Measurements from ENCODE around the gene RNF34.

RNF34 gene

DNA sequence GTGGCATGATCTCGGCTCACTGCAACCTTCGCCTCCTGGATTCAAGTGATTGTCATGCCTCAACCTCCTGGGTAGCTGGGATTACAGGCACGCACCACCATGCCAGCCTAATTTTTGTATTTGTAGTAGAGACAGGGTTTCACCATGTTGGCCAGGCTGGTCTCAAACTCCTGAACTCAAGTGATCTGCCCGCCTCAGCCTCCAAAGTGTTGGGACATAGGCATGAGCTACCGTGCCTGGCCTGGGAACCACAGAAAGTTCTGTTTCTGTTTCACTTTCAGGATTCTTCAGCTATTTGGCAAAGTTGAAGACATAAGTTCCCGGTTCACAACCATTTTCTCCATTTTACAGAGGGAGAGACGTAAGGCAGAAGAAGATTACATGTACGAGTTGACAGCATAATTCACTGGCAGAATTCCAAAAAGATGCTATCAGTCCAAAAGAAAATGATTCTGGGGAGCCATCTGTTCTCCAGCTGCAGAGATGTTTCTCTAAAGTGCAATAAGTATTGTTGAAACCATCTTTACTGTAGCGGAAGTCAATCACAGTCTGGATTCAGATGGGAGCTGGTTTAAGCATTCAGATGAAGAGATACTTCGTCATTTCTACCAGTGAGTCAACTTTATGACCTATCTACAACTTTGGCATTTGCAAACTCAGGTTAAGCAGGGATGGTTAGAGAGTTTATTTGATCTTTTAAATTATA, 8.1 kb upstream of the RNF34 start:
- peak; percentile 50 for DNase-seq

DNA sequence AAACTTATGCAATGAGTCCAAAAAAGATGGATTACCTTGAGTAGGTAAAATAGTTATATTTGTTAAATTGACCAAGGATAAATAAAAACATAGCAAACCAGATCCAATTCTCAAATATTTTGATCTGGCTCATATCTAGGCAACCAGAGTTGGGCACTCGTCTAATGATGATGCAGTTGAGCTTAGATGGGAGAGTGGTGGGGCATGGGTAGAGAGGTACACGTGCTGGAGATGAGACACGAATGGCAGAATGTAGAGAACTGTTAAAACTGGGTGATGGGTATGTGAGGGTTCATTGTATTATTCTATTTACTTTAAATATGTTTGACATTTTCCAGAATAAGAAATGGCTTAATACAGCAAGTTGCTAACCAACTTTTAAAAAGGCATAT, 7.6 kb upstream of the RNF34 start:
- no peak for DNase-seq

DNA sequence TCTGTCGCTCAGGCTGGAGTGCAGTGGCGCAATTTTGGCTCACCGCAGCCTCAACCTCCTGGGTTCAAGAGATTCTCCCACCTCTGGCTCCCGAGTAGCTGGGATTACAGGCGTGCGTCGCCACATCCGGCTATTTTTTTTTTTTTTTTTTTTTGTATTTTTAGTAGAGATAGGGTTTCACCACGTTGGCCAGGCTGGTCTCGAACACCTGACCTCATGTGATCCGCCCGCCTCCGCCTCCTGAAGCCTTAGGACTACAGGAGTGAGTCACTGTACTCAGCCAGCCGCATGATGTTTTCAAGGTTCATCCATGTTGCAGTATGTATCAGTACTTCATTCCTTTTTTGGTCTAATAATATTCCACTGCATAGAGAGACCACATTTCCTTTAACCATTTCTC, 2.4 kb upstream of the RNF34 start:
- DNase-seq = no peak

DNA sequence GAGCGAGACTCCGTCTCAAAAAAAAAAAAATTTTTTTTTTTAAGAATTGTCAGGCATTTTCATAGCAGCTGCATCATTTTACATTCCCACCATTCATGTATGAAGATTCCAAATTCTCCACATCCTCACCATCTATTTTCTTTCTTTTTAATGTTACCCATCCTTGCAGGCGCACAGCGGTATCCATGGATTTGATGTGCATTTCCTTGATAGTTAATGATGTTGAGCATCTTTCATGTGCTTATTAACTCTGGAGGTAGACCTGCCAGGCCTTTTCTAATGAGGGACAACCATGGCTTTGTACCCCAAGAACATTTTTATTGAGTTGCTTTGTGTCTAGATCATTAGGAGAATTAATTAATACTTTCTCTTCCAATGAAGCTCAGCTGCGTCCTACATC, 1.6 kb upstream of the RNF34 start:
- no peak for DNase-seq

DNA sequence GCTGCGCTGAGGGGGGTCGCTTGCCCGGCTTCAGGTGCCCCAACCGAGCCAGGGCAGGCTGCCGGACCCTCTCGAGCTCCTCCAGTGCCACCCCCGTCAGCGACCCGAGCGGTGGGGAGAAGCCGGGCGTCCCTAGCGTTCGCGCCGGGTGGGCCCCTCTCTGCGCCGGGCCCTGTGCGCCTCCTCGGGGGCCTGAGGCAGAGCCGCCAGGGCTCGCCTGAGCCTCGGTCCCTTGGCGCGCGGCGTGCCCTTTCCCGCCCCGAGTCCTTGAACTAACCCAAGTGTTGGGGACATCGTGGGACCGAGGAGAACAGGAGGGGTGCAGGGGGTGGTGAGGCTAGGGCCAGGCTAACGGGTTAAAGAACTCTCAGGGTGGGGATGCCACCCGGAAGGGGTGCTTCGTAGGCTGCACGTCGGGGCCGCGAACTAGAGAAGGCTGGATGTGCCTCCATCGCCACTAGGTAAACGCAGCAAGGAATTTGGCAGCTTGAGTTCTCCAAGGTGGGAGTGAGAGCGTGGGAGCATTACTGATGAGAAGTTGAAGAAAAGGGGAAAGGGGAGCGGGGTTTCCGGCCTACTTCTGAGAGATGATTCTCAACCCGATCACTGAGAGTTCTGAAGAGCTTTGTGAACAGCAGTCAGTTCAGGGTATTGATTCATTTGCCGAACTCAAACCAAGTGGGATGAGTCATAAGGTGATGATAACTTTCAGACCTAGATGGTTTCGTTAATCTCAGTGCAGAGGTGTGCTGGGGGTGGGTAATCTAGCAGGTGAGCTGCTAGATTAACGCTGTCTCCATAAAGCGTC, 618 bp downstream of the RNF34 start:
- peak; percentile 66 for DNase-seq

DNA sequence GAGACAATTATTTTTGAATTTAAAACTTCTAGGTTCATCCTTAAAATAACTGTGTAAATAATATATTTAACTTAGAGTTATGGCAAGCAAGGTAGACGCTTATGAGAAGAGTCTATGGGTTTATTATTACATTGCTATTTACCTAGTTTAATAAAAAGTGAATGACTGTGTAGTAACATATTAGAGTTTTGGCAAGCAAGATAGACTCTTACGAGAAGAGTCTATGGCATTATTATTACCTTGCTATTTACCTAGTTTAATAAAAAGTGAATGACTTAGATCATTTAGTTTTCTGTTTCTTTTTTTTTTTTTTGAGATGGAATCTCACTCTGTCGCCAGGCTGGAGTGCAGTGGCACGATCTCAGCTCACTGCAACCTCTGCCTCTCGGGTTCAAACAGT, 3.8 kb downstream of the RNF34 start:
- no peak for DNase-seq

DNA sequence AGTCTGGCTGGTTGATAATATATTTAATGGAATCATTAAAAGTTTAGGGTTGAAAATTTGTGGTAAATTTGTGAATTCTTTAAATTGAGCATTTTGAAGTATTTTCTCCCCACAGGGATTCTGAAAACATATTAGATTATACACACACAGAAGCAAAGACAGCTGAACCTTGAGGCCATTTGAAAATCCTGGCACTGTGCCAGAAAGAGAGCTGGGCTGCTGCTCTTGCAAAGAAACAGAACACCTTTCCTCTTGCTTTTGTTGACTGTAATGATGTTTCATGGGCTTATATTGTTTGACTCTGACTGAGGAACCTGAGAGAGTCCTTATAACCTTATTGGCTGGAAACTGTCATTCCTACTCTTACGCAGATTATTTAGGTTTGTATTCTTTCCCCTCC, 4.8 kb downstream of the RNF34 start:
- no peak for DNase-seq

DNA sequence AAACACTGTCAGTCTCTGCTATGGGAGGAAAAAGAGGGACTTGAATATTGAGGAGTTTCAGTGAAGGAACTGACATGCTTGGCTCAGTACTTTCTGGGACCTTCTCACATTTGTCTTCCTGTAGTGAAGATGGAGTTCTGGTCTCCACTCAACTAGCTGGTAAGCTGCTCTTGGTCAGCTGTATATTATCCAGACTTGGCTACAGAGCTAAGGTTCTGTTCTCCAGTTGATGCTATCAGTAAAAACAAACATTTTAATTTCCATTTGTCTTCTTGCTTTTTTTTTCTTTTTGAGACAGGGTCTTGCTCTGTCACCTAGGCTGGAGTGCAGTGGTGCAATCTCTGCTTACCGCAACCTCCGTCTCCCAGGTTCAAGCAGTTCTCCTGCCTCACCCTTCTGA, 5.3 kb downstream of the RNF34 start:
- no peak for DNase-seq

DNA sequence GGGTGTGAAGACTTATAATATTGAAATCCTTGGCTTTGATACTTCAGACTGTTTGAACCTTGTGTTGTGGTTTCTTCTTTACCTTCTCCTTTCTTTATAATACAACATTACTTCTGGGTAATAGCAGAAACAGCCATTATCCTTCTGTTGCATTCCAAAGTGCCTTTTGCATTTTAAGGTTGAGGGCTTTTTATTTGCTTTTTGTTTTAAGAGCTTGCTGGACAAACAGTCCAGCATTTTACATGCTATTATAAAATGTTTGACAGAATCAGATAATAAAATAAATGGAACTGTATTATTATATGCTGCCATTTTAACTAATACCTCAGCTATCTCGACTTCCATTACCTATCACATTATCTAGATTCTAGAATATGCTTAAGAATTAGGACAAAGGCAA, 14.0 kb downstream of the RNF34 start:
- no peak for DNase-seq

DNA sequence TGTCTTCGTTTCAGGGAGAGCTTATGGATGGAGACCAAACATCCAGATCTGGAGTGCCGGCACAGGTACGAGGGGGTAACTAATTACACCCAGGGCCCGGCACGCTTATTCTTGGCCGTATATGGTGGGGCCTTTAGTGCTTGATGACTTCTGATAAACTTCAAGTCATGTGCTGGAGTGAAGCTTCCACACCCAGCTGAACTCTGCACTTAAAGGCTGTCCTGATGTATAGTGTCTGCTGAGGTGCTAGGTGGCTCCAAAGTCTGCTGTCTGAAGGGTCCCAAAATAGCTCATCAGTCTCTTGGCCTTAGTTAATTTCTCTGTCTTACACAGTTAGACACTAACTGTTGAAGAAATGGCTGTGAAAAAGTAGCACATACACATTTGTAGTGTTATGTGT, 17.9 kb downstream of the RNF34 start:
- DNase-seq = no peak

DNA sequence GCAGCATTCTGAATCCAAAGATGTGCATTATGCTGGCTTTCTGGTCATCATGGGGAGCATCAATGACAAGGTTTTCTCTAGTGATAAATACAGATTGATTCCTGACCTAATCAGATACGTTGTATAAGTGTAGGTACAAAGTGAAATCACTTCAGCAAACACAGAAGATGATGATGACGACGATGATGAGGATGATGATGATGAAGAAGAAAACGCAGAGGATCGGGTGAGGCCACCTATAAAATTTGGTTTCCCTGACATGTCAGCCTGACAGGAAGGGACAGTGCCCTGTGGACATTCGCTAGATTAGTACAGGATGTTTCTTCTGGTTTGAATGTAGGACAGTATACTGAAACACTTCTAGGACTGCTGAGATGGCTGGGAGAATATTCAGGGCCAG, 20.2 kb downstream of the RNF34 start:
- DNase-seq = no peak

DNA sequence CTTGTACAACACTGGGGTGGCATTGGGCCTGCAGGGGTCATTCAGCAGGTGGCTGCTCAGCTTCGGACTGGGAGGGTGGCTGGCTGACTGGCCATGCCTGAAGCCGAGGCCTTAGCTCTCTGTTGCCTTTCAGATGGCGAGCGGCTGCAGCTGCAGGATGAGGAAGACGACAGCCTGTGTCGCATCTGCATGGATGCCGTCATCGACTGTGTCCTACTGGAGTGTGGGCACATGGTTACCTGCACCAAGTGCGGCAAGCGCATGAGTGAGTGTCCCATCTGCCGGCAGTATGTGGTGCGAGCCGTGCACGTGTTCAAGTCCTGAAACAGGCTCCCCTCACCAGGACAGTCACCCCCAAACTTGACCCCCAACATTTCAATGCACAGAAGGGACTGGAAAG, 23.3 kb downstream of the RNF34 start:
- no peak for DNase-seq

DNA sequence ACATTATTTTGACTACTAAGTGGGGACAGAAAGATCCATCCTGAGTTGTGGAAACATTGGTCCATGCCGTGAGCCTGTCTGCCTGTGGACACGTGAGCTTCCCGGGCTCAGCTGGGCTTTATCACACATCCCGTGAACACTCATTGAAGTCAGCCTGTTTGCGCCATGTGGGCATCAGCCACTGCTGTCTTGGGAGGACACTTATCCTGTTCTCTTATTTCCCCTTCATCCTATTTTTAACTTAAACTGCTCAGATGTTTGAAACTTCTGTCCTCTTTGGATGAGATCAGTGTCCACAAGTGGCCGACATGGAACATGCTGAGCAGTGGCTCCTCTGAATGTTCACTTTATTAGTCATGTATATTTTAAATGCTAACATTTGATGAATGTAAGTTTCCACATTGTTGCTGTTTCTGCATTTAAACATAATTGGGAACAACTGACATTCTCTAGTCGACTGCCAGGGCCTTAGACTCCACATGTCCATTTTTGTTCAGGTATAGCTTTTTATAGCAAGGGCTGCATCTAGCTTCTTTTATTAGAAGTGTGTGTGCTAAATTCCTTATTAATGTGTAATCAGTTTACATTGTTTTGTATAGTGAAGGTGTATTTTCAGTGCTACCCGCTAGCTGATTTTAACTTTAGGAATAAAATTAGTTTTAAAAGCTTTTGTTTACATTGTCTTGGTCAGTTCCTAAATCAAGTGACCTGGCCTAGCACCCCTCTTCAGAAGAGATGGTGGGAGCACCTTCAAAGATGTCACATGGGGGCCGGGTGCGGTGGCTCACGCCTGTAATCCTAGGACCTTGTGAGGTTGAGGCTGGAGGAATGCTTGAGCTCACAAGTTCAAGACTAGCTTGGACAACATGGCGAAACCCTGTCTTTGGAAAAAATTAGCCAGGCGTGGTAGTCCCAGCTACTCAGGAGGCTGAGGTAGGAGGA, 24.0 kb downstream of the RNF34 start:
- no peak for DNase-seq

DNA sequence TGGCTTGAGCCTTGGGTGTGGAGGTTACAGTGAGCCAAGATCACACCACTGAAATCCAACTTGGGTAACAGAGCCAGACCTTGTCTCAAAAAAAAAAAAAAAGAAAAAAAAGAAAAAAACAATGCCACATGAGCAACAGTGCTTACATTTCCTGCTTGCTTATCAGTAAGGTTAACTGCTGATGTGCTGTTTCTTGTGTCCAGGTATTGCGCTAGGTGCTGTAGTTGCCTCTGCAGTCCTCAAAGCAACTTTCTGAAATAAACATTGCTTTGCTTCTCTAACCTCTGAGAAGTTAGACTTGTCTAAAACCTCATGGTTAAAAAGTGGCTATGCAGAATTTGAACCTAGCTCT, 24.7 kb downstream of the RNF34 start:
- DNase-seq = no peak

DNA sequence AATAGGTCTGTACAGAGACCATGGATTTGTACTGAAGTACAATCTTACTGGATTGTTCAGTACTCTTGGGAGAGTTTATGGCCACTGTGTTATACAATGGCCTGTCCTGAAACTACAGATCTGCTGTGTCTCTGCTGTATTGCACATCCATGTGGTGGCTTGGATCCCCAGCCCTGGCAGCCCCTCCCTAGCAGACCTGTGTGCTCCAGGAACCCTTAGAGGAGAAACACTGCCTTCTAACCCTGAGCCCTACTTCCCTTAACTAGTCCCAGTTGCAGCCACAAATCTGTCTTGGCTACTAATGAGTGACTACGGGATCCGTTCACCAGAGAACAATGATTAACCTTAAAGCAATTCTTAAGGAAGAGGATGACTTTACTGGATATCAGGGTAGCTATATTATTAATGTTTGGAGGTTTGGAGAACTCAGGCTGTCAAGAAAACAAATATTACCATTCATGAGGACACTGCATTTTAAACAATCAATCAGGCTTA, 27.7 kb downstream of the RNF34 start:
- no peak for DNase-seq

DNA sequence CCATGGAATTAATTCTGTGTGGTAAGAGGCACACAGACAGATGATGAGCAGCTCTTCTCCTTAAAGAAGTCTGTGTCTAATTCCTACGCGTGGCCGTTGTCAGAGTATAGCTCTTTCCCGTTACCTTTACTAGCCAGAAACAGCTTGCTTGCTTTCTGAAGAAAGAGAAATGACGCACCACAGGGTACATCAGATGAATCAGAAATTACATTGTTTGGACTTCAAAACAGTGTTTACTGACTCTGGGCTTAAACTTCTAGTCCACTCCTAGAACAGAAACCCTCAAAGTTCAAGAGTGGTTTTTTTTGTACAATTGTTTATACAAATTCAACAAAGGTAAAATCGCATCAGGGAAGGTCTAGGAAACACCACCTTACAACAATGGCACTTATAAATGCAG, 29.0 kb downstream of the RNF34 start:
- DNase-seq = no peak

DNA sequence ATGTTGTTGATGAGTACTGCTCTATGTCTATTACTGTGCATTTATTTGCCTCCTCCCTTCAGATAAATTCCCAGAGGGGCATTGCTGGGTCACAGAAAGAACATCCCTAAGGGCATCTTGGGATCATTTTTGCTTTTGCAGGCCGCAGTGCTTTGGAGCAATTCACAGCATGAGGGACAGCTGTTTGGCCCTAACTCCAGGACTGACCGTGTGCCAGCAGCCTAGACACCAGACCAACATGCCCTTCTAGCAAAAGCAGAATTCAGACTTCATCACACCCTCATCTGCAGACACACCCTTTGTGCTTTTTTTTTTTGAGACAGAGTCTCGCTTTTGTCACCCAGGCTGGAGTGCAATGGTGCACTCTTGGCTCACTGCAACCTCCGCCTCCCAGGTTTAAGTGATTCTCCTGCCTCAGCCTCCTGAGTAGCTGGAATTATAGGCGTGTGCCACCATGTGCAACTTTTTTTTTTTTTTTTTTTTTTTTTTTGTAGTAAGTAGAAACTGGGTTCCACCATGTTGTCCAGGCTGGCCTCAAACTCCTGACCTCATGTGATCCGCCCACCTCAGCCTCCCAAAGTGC, 31.0 kb downstream of the RNF34 start:
- DNase-seq = no peak

DNA sequence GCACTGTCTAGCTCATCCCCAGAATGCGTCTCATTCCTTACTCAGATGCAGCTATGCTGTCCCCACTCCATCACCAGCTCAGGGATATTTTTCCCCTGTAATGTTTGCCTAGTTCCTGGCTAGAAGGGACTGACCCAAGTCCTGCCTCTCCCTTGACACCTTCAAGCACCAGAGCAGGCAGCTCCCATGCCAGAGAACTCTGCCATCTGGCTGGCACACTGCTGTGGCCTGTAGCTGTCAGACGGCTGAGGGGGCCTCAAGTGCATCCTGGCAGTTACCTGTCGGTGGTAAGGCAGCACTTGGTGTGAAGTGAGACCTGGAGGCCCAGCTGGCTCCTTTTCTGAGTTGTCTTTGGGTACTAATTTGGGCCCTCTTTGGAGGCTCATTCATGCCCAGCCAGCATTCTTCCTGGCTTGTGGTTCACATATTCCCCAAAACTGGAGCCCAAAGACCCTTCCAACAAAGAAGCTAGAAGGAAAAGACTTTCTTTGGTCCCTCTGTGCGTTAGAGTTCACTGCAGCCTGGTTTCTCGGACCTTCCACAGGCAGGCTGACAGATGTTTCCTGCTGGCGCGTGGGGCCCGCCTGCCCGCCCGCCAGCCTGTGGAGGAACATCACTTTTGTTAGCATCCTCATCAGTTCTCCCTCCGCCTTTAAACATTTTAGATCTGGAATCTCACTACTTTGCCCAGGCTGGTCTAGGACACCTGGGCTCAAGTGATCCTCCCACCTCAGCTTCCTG, 33.0 kb downstream of the RNF34 start:
- no peak for DNase-seq

DNA sequence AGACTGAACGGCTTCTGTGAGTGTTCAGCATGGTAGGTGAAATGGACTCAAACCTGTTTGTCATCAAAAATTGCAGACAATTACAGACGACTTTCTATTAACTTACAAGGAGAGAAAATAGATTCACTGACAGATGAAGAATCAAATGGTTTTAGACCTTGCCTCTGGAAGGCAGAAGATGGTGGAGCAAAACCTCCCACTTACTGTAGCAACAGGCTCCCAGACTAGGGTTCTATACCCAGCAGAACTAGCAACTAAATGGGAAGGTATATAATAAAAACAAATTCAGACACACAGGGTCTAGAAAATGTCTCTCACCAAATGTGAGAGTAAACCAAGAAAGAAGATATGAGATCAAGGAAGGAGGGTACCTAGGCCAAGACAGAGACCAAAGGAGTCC, 36.8 kb downstream of the RNF34 start:
- no peak for DNase-seq

DNA sequence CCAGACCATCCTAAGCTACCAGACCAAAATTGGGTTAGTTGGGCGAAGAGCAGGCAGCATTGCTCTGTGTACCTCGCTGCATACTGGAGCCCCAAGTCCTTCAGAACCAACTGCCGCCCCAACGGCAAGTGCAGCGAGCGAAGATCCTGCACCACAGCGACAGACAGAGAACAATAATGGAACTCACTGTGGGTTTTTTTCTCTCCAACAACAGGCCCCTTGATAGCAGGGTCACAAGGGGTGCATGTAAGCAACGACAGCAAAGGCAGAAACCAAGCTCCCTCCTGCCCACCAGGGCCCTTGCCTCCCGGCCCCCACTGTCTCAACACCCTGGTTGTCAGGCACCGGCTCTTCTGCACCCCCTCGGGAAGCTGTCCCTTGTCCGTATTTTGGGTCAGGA, 39.0 kb downstream of the RNF34 start:
- DNase-seq = no peak

DNA sequence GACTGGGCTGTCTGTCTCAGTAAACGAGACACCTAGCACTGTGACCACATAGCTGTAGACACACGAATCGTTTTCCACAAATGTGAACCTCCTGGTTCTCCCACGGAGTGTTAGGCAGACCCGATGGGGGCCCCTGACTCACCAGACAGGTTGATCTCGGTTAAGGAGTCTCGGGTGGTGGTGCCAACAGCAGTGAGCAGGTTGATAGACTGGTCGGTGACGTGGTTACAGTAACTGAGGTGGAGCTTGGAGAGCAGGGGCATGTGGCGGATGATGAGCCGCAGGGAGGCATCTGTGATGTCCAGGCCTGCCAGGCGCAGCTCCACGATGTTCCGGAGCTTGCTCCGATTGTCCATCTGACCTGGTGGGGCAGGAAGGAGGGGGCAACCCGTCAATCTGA, 39.8 kb downstream of the RNF34 start:
- DNase-seq = no peak

DNA sequence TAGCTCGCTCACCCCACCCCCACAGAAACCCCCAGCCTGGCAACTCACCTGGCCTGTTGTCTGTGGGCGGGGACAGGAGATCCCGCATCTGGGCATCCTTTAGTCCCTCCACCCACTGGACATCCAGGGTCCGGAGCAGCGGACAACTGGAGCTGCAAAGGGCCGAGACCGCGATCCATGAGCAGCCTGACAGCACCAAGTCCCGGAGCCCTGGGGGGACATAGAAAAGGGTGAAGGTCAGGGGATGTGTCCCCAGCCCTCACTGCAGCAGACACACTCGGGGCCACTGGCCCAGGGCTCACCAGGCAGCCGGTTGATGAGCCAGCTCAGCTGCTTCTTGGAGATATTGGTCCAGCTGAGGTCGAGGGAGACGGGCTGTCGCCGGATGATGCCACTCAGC, 40.9 kb downstream of the RNF34 start:
- DNase-seq = no peak

Measured in stimulated activated CD4-positive, alpha-beta T cell treated with anti-CD3 and anti-CD28 coated beads, Interleukin-1b, Interleukin-23, amount 100 ng/mL, for 48 hours (primary cell).